IMR-90 (cell line): ENCODE measurements around the gene STX16.

ENCODE experiments used
- BHLHE40 ChIP-seq: fragments of 150-350 bp; IDR thresholded peaks from 2 replicates; pipeline ENCODE4 v1.6.1; 2016; ENCODE audit warnings: mild to moderate bottlenecking, low read depth, low read length
- CHD1 ChIP-seq: IDR thresholded peaks from 2 replicates; pipeline ENCODE4 v1.6.1; 2012; ENCODE audit warnings: low read depth, low read length, improper control_type of control experiment
- CTCF ChIP-seq: conservative IDR thresholded peaks from 2 replicates; pipeline ENCODE4 v1.5.1; 2012; ENCODE audit warnings: mild to moderate bottlenecking, low read depth, low read length, improper control_type of control experiment
- ELK1 ChIP-seq: fragments of 150-350 bp; IDR thresholded peaks from 2 replicates; pipeline ENCODE4 v1.6.1; 2016; ENCODE audit warnings: low read depth, mild to moderate bottlenecking, low read length, moderate library complexity, borderline replicate concordance
- FOS ChIP-seq: fragments of 150-350 bp; IDR thresholded peaks from 2 replicates; pipeline ENCODE4 v1.6.1; 2016; ENCODE audit warnings: low read depth, low read length
- MAFK ChIP-seq: IDR thresholded peaks from 2 replicates; pipeline ENCODE4 v1.6.1; 2012; ENCODE audit warnings: low read depth, low read length, improper control_type of control experiment
- MAZ ChIP-seq: IDR thresholded peaks from 2 replicates; pipeline ENCODE4 v1.6.1; 2012; ENCODE audit warnings: low read depth, mild to moderate bottlenecking, low read length, improper control_type of control experiment, moderate library complexity, borderline replicate concordance
- POLR2A ChIP-seq: IDR thresholded peaks from 2 replicates; pipeline ENCODE4 v1.6.1; 2012; ENCODE audit warnings: mild to moderate bottlenecking, low read depth, low read length
- RAD21 ChIP-seq: IDR thresholded peaks from 2 replicates; pipeline ENCODE4 v1.6.1; 2012; ENCODE audit warnings: low read length, improper control_type of control experiment
- RCOR1 ChIP-seq: IDR thresholded peaks from 2 replicates; pipeline ENCODE4 v1.6.1; 2012; ENCODE audit warnings: mild to moderate bottlenecking, low read length, improper control_type of control experiment; ENCODE audit not compliant: insufficient replicate concordance
- RFX5 ChIP-seq: IDR thresholded peaks from 2 replicates; pipeline ENCODE4 v1.8.0; 2012; ENCODE audit warnings: low read depth, mild to moderate bottlenecking, low read length, moderate library complexity
- USF2 ChIP-seq: fragments of 150-350 bp; IDR thresholded peaks from 2 replicates; pipeline ENCODE4 v1.6.1; 2017; ENCODE audit warnings: mild to moderate bottlenecking, antibody characterized with exemption, low read length, low read depth

- TF ChIP-seq POLR2A (no peak), RFX5 (no peak), MAFK (no peak), CTCF (no peak), RAD21 (no peak), FOS (no peak), RCOR1 (no peak), CHD1 (no peak), BHLHE40 (no peak), MAZ (no peak), USF2 (no peak), ELK1 (no peak)
These were observed 22.4 kb upstream of the STX16 start for GRCh38 chr20:58628491-58629214.
